H9 (cell line): ENCODE data around the gene TMEM129. TPM values are rescaled to one million over a fixed set of nuclear protein-coding genes. Genes with fewer than 3 reads are reported as not detected.

Source experiments
- DNase-seq: peaks from one replicate; pipeline ENCODE4 v3.0.0-alpha.2; 2017
- H2AFZ ChIP-seq: one replicate; pipeline ENCODE4 v1.6.1; 2013; ENCODE audit warnings: mild to moderate bottlenecking, low read length, control low read depth, moderate library complexity
- H2AK5ac ChIP-seq: 2 replicates; pipeline ENCODE4 v1.6.1; 2013; ENCODE audit warnings: low read length, control low read depth, mixed read lengths; ENCODE audit not compliant: insufficient read length
- H2BK120ac ChIP-seq: one replicate; pipeline ENCODE4 v1.6.1; 2013; ENCODE audit warnings: low read depth, mild to moderate bottlenecking, low read length, control low read depth, inconsistent platforms; ENCODE audit not compliant: poor library complexity, severe bottlenecking
- H2BK12ac ChIP-seq: 2 replicates; pipeline ENCODE4 v1.6.1; 2013; ENCODE audit warnings: low read length, control low read depth, mixed read lengths, low read depth; ENCODE audit not compliant: insufficient read length
- H2BK15ac ChIP-seq: 2 replicates; pipeline ENCODE4 v1.6.1; 2013; ENCODE audit warnings: low read depth, low read length, control low read depth
- H2BK20ac ChIP-seq: one replicate; pipeline ENCODE4 v1.6.1; 2013; ENCODE audit warnings: low read depth, mild to moderate bottlenecking, low read length, control low read depth, inconsistent platforms; ENCODE audit not compliant: poor library complexity, severe bottlenecking
- H2BK5ac ChIP-seq: 2 replicates; pipeline ENCODE4 v1.6.1; 2013; ENCODE audit warnings: low read length, control low read depth, mixed read lengths; ENCODE audit not compliant: insufficient read length
- H3K14ac ChIP-seq: 2 replicates; pipeline ENCODE4 v1.6.1; 2013; ENCODE audit warnings: low read length, control low read depth; ENCODE audit not compliant: insufficient read depth
- H3K18ac ChIP-seq: 2 replicates; pipeline ENCODE4 v1.6.1; 2013; ENCODE audit warnings: low read depth, mild to moderate bottlenecking, mixed read lengths, low read length, control low read depth; ENCODE audit not compliant: insufficient read length
- H3K23ac ChIP-seq: 2 replicates; pipeline ENCODE4 v1.6.1; 2013; ENCODE audit warnings: low read length, control low read depth, mixed read lengths, low read depth; ENCODE audit not compliant: insufficient read length
- H3K23me2 ChIP-seq: 2 replicates; pipeline ENCODE4 v1.6.1; 2013; ENCODE audit warnings: low read depth, mild to moderate bottlenecking, mixed read lengths, low read length, control low read depth; ENCODE audit not compliant: insufficient read length, poor library complexity, severe bottlenecking
- H3K27ac ChIP-seq: 2 replicates; pipeline ENCODE4 v1.5.1; 2013; ENCODE audit warnings: low read length, control low read depth, mixed read lengths, low read depth; ENCODE audit not compliant: insufficient read length
- H3K27me3 ChIP-seq: 2 replicates; pipeline ENCODE4 v1.6.1; 2013; ENCODE audit warnings: low read length, control low read depth, inconsistent platforms; ENCODE audit not compliant: insufficient read depth
- H3K4ac ChIP-seq: 2 replicates; pipeline ENCODE4 v1.6.1; 2013; ENCODE audit warnings: low read depth, mild to moderate bottlenecking, control low read depth, inconsistent platforms, low read length, moderate library complexity
- H3K4me1 ChIP-seq: 2 replicates; pipeline ENCODE4 v1.6.1; 2013; ENCODE audit warnings: low read length, control low read depth, inconsistent platforms; ENCODE audit not compliant: insufficient read depth
- H3K4me2 ChIP-seq: 2 replicates; pipeline ENCODE4 v1.6.1; 2013; ENCODE audit warnings: low read length, control low read depth, mixed read lengths; ENCODE audit not compliant: insufficient read length, insufficient read depth
- H3K56ac ChIP-seq: 2 replicates; pipeline ENCODE4 v1.6.1; 2013; ENCODE audit warnings: low read depth, mild to moderate bottlenecking, mixed read lengths, low read length, control low read depth; ENCODE audit not compliant: insufficient read length
- H3K79me1 ChIP-seq: 2 replicates; pipeline ENCODE4 v1.6.1; 2013; ENCODE audit warnings: low read depth, mild to moderate bottlenecking, moderate library complexity, low read length, control low read depth, inconsistent platforms; ENCODE audit not compliant: insufficient read depth, poor library complexity, severe bottlenecking
- H3K79me2 ChIP-seq: 2 replicates; pipeline ENCODE4 v1.6.1; 2013; ENCODE audit warnings: low read length, control low read depth, inconsistent platforms; ENCODE audit not compliant: insufficient read depth
- H3K9ac ChIP-seq: 2 replicates; pipeline ENCODE4 v1.6.1; 2013; ENCODE audit warnings: low read length, control low read depth, mixed read lengths; ENCODE audit not compliant: insufficient read length; ENCODE audit errors: extremely low read depth
- H3K9me3 ChIP-seq: one replicate; pipeline ENCODE4 v1.6.1; 2013; ENCODE audit warnings: low read depth, low read length, inconsistent platforms; ENCODE audit not compliant: control insufficient read depth
- H3T11ph ChIP-seq: one replicate; pipeline ENCODE4 v1.6.1; 2013; ENCODE audit warnings: mild to moderate bottlenecking, low read length, control low read depth, inconsistent platforms
- H4K20me1 ChIP-seq: one replicate; pipeline ENCODE4 v1.6.1; 2013; ENCODE audit not compliant: control insufficient read depth, insufficient read length, insufficient read depth
- H4K5ac ChIP-seq: 2 replicates; pipeline ENCODE4 v1.6.1; 2013; ENCODE audit warnings: low read depth, mild to moderate bottlenecking, mixed read lengths, low read length, control low read depth; ENCODE audit not compliant: insufficient read length
- H4K8ac ChIP-seq: replicated peaks from 2 replicates; pipeline ENCODE4 v1.6.1; 2013; ENCODE audit warnings: low read length, control low read depth, mixed read lengths, low read depth; ENCODE audit not compliant: insufficient read length
- H4K91ac ChIP-seq: 2 replicates; pipeline ENCODE4 v1.6.1; 2013; ENCODE audit warnings: low read depth, mild to moderate bottlenecking, moderate library complexity, mixed read lengths, low read length, control low read depth; ENCODE audit not compliant: insufficient read length
- H3K27ac Mint-ChIP-seq, 3 experiments: 2 replicates in 2 of 3; 3 replicates in 1 of 3; pipeline ENCODE4 v1.8.0; 2020 to 2021; ENCODE audit warnings: mixed read lengths in 3 of 3, mild to moderate bottlenecking in 1 of 3, moderate library complexity in 1 of 3
- H3K27me3 Mint-ChIP-seq: 2 replicates; pipeline ENCODE4 v1.8.0; 2021; ENCODE audit warnings: low read depth, mild to moderate bottlenecking, moderate library complexity, mixed read lengths
- H3K36me3 Mint-ChIP-seq, 3 experiments: 2 replicates in 2 of 3; 3 replicates in 1 of 3; pipeline ENCODE4 v1.8.0; 2020 to 2021; ENCODE audit warnings: low read depth in 3 of 3, mixed read lengths in 3 of 3; ENCODE audit not compliant: insufficient read depth in 1 of 3
- H3K4me1 Mint-ChIP-seq, 2 experiments: 2 replicates each; pipeline ENCODE4 v1.8.0; 2020; ENCODE audit warnings: mixed read lengths in 2 of 2
- H3K4me3 Mint-ChIP-seq, 2 experiments: 2 replicates in 1 of 2; 3 replicates in 1 of 2; pipeline ENCODE4 v1.8.0; 2020 to 2021; ENCODE audit warnings: mild to moderate bottlenecking in 2 of 2, mixed read lengths in 2 of 2, moderate library complexity in 1 of 2
- H3K9me3 Mint-ChIP-seq, 2 experiments: 2 replicates in 1 of 2; 3 replicates in 1 of 2; pipeline ENCODE4 v1.8.0; 2020; ENCODE audit warnings: mild to moderate bottlenecking in 2 of 2, mixed read lengths in 2 of 2, moderate library complexity in 1 of 2
- CTCF ChIP-seq: fragments of 200-600 bp; sonication (generic); conservative IDR thresholded peaks from 3 replicates; pipeline ENCODE4 v1.8.0; 2021; ENCODE audit warnings: antibody characterized with exemption, mild to moderate bottlenecking
- WGBS: extraction: QIAGEN DNeasy Blood & Tissue Kit; methylation state at CpG from one replicate; pipeline ENCODE4 v1.1.7; 2013; ENCODE audit warnings: missing lambda C conversion rate, low lambda C conversion rate, mixed read lengths; ENCODE audit not compliant: insufficient read length; ENCODE audit errors: extremely low coverage; 5-methylcytosine and 5-hydroxymethylcytosine counted together
- total RNA-seq: library from RNA; stranded (reverse); gene quantifications from 2 replicates; pipeline ENCODE4 v1.2.1, GENCODE V29; 2021

TMEM129 gene
- total RNA-seq, 1 experiment from 2014 or later: 27.3 TPM

GRCh38 chr4:1753697-1754311 lies 32.7 kb upstream of the TMEM129 start:
- TF ChIP-seq CTCF: no peak
- no CpG with 5 or more reads among the region's 15 CpGs for WGBS
- H3K9ac ChIP-seq: no peak overlapping the region
- no peaks in the 10 kb centered on the region for H3K9me3 ChIP-seq
- no peak overlapping the region for H3K23ac ChIP-seq
- H2BK20ac ChIP-seq: no peak overlapping the region
- H3K23me2 ChIP-seq: no peaks in the 10 kb centered on the region
- no peak overlapping the region for H3K56ac ChIP-seq
- no peak overlapping the region for H2AFZ ChIP-seq
- Mint-ChIP-seq H3K9me3 (no peaks in the 10 kb centered on the region), H3K4me3 (no peak overlapping the region), H3K36me3 (no peaks in the 10 kb centered on the region), H3K27me3 (no peaks in the 10 kb centered on the region), H3K4me1 (peaks cover 4 to 17% of the 10 kb centered on the region in 2 experiments), H3K27ac (no peak overlapping the region)
- H2BK120ac ChIP-seq: no peak overlapping the region
- H3K4me1 ChIP-seq: no peaks in the 10 kb centered on the region
- H4K8ac ChIP-seq: no peak overlapping the region
- no peak overlapping the region for H3K27ac ChIP-seq
- H3K4me2 ChIP-seq: no peak overlapping the region
- no peak overlapping the region for H2BK15ac ChIP-seq
- no peak overlapping the region; the same call in 1 of the 2 replicates for H3K14ac ChIP-seq
- no peak overlapping the region for H3K4ac ChIP-seq
- H3K79me2 ChIP-seq: no peaks in the 10 kb centered on the region
- no peaks in the 10 kb centered on the region for H3K79me1 ChIP-seq
- no peak for DNase-seq
- no peak overlapping the region for H4K5ac ChIP-seq
- no peak overlapping the region for H2AK5ac ChIP-seq
- no peaks in the 10 kb centered on the region for H4K20me1 ChIP-seq
- H3K27me3 ChIP-seq: no peaks in the 10 kb centered on the region
- no peak overlapping the region for H4K91ac ChIP-seq
- H3T11ph ChIP-seq: no peak overlapping the region
- no peak overlapping the region for H2BK12ac ChIP-seq
- no peak overlapping the region for H3K18ac ChIP-seq
- H2BK5ac ChIP-seq: no peak overlapping the region
